MM.1S (cell line): ENCODE data around the gene ZNF738.

Experiments used
- DNase-seq: peaks from one replicate; pipeline ENCODE4 v3.0.0-alpha.2; 2015
- H2AFZ ChIP-seq: fragments of 300-600 bp; sonication (generic); 2 replicates; pipeline ENCODE4 v1.6.0; 2016; ENCODE audit warnings: antibody characterized with exemption, low read length
- H3F3A ChIP-seq: fragments of 300-600 bp; sonication (generic); 2 replicates; pipeline ENCODE4 v1.6.1; 2016; ENCODE audit warnings: mild to moderate bottlenecking, antibody characterized with exemption, low read length, moderate library complexity, mixed read lengths; ENCODE audit not compliant: insufficient read depth
- H3K27ac ChIP-seq: fragments of 300-600 bp; sonication (generic); 2 replicates; pipeline ENCODE4 v1.5.1; 2016; ENCODE audit warnings: mild to moderate bottlenecking, low read length
- H3K27me3 ChIP-seq: fragments of 300-600 bp; sonication (generic); replicated peaks from 2 replicates; pipeline ENCODE4 v1.6.0; 2016; ENCODE audit warnings: low read length; ENCODE audit not compliant: insufficient read depth
- H3K36me3 ChIP-seq: fragments of 300-600 bp; sonication (generic); replicated peaks from 2 replicates; pipeline ENCODE4 v1.6.1; 2016; ENCODE audit warnings: mild to moderate bottlenecking, low read length, mixed read lengths; ENCODE audit not compliant: insufficient read depth
- H3K4me1 ChIP-seq: fragments of 300-600 bp; sonication (generic); 2 replicates; pipeline ENCODE4 v1.6.1; 2016; ENCODE audit warnings: low read length, mixed read lengths
- H3K4me2 ChIP-seq: fragments of 300-600 bp; sonication (generic); 2 replicates; pipeline ENCODE4 v1.6.0; 2016; ENCODE audit warnings: low read depth, low read length
- H3K4me3 ChIP-seq: fragments of 300-600 bp; sonication (generic); 2 replicates; pipeline ENCODE4 v1.5.1; 2016; ENCODE audit warnings: low read length, mixed read lengths
- H3K79me2 ChIP-seq: fragments of 300-600 bp; sonication (generic); 2 replicates; pipeline ENCODE4 v1.6.1; 2016; ENCODE audit warnings: mixed run types, low read length, mixed read lengths
- H3K9ac ChIP-seq: fragments of 300-600 bp; sonication (generic); 2 replicates; pipeline ENCODE4 v1.6.1; 2016; ENCODE audit warnings: low read length, mixed read lengths
- H3K9me2 ChIP-seq: fragments of 300-600 bp; sonication (generic); replicated peaks from 2 replicates; pipeline ENCODE4 v1.6.1; 2016; ENCODE audit warnings: mild to moderate bottlenecking, low read length, mixed read lengths; ENCODE audit not compliant: insufficient read depth
- H3K9me3 ChIP-seq: fragments of 300-600 bp; sonication (generic); replicated peaks from 2 replicates; pipeline ENCODE4 v1.6.1; 2016; ENCODE audit warnings: mild to moderate bottlenecking, low read length, mixed read lengths; ENCODE audit not compliant: insufficient read depth
- H4K20me1 ChIP-seq: fragments of 300-600 bp; sonication (generic); 2 replicates; pipeline ENCODE4 v1.6.1; 2016; ENCODE audit warnings: mild to moderate bottlenecking, low read length, moderate library complexity, mixed read lengths; ENCODE audit not compliant: insufficient read depth
- CTCF ChIP-seq: fragments of 300-600 bp; sonication (generic); IDR thresholded peaks from 2 replicates; pipeline ENCODE4 v1.5.1; 2016; ENCODE audit warnings: antibody characterized with exemption, low read length, mixed read lengths
- EZH2 ChIP-seq: fragments of 300-600 bp; sonication (generic); optimal IDR thresholded peaks from 2 replicates; pipeline ENCODE3; 2017; ENCODE audit warnings: low read depth, mild to moderate bottlenecking, antibody characterized with exemption, low read length, mixed read lengths
- EZH2phosphoT487 ChIP-seq: fragments of 300-600 bp; sonication (generic); IDR thresholded peaks from 2 replicates; pipeline ENCODE4 v1.6.1; 2018; ENCODE audit warnings: antibody characterized with exemption, low read length

ZNF738 gene

GRCh38 chr19:21321134-21321533 lies 37.7 kb upstream of the ZNF738 start:
- Histone ChIP-seq H3K27ac (no peak overlapping the region), H2AFZ (no peak overlapping the region), H3K4me2 (no peak overlapping the region), H3K4me3 (no peak overlapping the region), H3K27me3 (no peaks in the 10 kb centered on the region), H4K20me1 (no peaks in the 10 kb centered on the region), H3K4me1 (no peaks in the 10 kb centered on the region), H3F3A (no peaks in the 10 kb centered on the region), H3K9me2 (no peaks in the 10 kb centered on the region), H3K79me2 (no peaks in the 10 kb centered on the region), H3K36me3 (no peaks in the 10 kb centered on the region), H3K9ac (no peak overlapping the region), H3K9me3 (no peaks in the 10 kb centered on the region)
- no peak for DNase-seq
- TF ChIP-seq EZH2phosphoT487 (no peak), EZH2 (no peak), CTCF (no peak)

- no peak overlapping the region for H3K4me2 ChIP-seq
- no peaks in the 10 kb centered on the region for H3K4me1 ChIP-seq
- no peaks in the 10 kb centered on the region for H3F3A ChIP-seq
- H3K9me2 ChIP-seq, result no peaks in the 10 kb centered on the region
- no peaks in the 10 kb centered on the region for H4K20me1 ChIP-seq
- no peak for DNase-seq
- H3K79me2 ChIP-seq, result no peaks in the 10 kb centered on the region
- no peak overlapping the region for H2AFZ ChIP-seq
- H3K9me3 ChIP-seq, result no peaks in the 10 kb centered on the region
- no peaks in the 10 kb centered on the region for H3K27me3 ChIP-seq
- H3K9ac ChIP-seq, result no peak overlapping the region
- no peak overlapping the region for H3K4me3 ChIP-seq
- no peak overlapping the region for H3K27ac ChIP-seq
- TF ChIP-seq CTCF, result no peak
- TF ChIP-seq EZH2, result no peak
- TF ChIP-seq EZH2phosphoT487, result no peak
- no peaks in the 10 kb centered on the region for H3K36me3 ChIP-seq
Measured at GRCh38 chr19:21321996-21322395, 36.8 kb upstream of the ZNF738 start.

DNA sequence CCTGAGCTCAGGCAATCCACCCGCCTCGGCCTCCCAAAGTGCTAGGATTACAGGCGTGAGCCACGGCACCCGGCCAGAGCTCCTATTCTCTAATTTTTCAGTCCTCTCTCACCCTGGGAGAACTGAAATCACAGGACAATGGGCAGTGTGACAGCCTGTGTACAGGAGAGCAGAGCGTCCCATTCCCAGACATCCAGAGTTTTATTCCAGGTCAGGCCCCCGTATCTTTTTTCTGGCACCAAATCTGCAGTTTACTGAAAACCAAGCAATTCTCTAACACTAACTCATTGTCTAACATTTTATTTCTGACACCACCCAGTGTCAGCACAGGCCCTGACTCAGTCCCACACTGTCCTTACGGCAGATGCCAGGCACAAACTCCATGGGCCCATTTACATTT lies 36.3 kb upstream of the ZNF738 start:
- Histone ChIP-seq H3K27ac (no peak overlapping the region), H3K4me2 (no peak overlapping the region), H4K20me1 (no peaks in the 10 kb centered on the region), H3K4me1 (no peaks in the 10 kb centered on the region), H3K9ac (no peak overlapping the region), H3K27me3 (no peaks in the 10 kb centered on the region), H2AFZ (no peak overlapping the region), H3K9me2 (no peaks in the 10 kb centered on the region), H3K4me3 (no peak overlapping the region), H3K9me3 (no peaks in the 10 kb centered on the region), H3K79me2 (no peaks in the 10 kb centered on the region), H3F3A (no peaks in the 10 kb centered on the region), H3K36me3 (no peaks in the 10 kb centered on the region)
- no peak for DNase-seq
- TF ChIP-seq EZH2phosphoT487 (no peak), CTCF (no peak), EZH2 (no peak)

DNA sequence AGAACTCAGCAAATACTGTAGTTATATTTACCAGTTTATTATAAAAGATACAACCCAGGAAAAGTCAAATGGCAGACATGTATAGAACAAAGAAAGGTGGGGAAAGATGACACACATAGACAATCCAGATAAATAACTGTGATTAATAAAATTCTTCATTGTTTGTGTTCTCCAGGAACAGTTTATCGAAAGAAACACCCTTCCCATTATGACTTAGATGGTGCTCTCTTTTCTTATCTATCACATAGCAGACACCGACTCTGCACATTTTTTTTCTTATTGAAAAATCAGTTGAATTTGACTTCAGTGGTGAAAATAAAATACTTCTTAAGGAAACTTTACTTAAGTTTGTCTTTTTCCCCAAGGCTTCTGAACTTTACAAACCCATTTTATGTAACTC lies 35.8 kb upstream of the ZNF738 start:
- no peak overlapping the region for H3K9ac ChIP-seq
- DNase-seq, result no peak
- H3K36me3 ChIP-seq, result no peaks in the 10 kb centered on the region
- no peak overlapping the region for H2AFZ ChIP-seq
- no peaks in the 10 kb centered on the region for H3K4me1 ChIP-seq
- no peaks in the 10 kb centered on the region for H3K79me2 ChIP-seq
- TF ChIP-seq CTCF (no peak), EZH2phosphoT487 (no peak), EZH2 (no peak)
- no peak overlapping the region for H3K4me3 ChIP-seq
- H3K9me2 ChIP-seq, result no peaks in the 10 kb centered on the region
- no peak overlapping the region for H3K4me2 ChIP-seq
- H3K27me3 ChIP-seq, result no peaks in the 10 kb centered on the region
- no peaks in the 10 kb centered on the region for H4K20me1 ChIP-seq
- H3F3A ChIP-seq, result no peaks in the 10 kb centered on the region
- H3K9me3 ChIP-seq, result no peaks in the 10 kb centered on the region
- H3K27ac ChIP-seq, result no peak overlapping the region
